GM13977 (cell line): Measurements from ENCODE around the gene MESD.

ENCODE experiments used
- DNase-seq: peaks from one replicate; pipeline ENCODE4 v3.0.0; 2012; ENCODE audit warnings: low spot score
- in situ Hi-C: fragments of 300-500 bp; cut with MboI; formaldehyde crosslinking; loops from one replicate; pipeline ENCODE4 v1.12.0; 2022; ENCODE audit warnings: low sequenced_read_pairs, low pct_unique_long_range_greater_than_20kb, mixed read lengths, inconsistent platforms; ENCODE audit not compliant: unreplicated experiment
- TF ChIP-seq, protein P1 (sequence below): IDR thresholded peaks from 2 replicates; pipeline ENCODE4 v1.5.1; 2012; ENCODE audit warnings: mild to moderate bottlenecking, control low read depth; ENCODE audit not compliant: insufficient read depth; ENCODE audit errors: extremely low read depth, missing control alignments

The MESD gene

DNA sequence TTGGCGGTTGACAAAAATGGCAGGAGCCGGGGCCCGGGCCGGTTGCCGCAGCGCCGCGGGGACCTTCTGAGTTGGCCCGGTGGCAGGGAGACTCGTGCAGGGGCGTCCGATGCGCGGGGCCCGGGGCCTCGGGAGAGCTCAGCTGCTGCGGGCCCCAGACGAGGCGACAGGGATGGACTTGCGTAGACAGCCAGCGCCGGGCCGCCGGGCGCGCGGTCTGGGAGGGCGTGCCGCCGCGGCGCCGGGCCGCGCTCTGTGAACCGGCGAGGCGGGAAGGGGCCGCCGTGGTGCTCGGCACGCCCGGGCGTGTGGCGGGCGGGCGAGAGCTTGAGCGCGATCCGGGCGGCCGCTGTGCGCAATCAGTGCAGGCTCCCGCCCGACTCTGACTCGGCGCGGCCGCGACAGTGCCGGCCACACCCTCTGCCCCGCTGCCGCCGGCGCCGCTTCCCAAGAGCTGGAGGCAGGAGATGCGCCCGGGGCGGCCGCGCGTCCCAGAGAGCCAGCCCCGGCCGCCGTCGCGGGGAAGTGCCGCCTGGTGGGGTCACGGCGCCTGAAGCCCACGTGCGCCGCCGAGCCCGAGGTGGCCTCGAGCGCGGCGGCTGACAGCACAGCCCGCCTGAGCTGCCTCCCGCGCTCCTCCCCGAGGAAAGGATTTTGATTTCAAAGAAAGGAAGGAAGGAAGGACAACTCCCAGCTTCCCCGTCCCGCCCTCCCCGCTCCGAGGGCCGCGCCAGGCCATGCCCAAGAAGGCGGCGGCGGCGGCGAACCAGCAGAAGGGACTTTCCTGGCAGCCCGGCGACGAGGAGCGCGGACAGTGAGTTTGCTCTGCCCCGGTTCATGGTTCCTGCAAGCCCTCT lies 11.8 kb upstream of the MESD start:
- peak; percentile 80 for DNase-seq
- TF ChIP-seq, protein P1, sequence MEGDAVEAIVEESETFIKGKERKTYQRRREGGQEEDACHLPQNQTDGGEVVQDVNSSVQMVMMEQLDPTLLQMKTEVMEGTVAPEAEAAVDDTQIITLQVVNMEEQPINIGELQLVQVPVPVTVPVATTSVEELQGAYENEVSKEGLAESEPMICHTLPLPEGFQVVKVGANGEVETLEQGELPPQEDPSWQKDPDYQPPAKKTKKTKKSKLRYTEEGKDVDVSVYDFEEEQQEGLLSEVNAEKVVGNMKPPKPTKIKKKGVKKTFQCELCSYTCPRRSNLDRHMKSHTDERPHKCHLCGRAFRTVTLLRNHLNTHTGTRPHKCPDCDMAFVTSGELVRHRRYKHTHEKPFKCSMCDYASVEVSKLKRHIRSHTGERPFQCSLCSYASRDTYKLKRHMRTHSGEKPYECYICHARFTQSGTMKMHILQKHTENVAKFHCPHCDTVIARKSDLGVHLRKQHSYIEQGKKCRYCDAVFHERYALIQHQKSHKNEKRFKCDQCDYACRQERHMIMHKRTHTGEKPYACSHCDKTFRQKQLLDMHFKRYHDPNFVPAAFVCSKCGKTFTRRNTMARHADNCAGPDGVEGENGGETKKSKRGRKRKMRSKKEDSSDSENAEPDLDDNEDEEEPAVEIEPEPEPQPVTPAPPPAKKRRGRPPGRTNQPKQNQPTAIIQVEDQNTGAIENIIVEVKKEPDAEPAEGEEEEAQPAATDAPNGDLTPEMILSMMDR: no peak
- in situ Hi-C loops: no loop called here

DNA sequence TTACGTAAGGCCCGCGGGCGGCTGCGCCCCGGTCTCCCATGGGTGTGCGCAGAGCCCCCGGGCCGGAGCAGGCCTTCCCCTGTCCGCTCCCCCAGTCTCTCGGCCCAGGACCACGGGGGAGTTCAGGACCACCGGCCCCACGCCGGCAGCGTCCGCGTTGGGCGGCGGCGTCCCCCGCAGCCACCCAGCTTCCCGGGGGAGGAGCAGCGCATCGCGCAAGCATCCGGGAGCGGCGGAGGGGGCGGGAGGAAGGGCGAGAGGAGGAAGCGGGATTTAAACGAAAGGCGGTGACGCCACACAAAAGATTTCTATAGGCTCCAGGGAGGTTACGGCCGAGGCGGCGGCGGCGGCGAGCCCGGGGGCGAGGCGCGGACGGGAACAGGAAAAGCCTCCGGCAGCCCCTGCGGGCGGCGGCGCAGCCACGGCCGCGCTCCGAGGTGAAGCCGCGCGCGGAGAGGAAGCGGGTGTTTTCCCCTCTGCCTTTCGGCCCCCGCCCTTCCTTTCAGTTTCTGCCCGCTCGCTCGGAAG lies 11.1 kb upstream of the MESD start, which contains the start of gene TLNRD1:
TSS of gene TLNRD1 (plus strand) at position 300 of the 528 bp plus-strand sequence. CDS start 1,349 bp downstream, outside the sequence.
- in situ Hi-C loops: no loop called here
- DNase-seq: peak; percentile 92
- TF ChIP-seq, protein P1: no peak

DNA sequence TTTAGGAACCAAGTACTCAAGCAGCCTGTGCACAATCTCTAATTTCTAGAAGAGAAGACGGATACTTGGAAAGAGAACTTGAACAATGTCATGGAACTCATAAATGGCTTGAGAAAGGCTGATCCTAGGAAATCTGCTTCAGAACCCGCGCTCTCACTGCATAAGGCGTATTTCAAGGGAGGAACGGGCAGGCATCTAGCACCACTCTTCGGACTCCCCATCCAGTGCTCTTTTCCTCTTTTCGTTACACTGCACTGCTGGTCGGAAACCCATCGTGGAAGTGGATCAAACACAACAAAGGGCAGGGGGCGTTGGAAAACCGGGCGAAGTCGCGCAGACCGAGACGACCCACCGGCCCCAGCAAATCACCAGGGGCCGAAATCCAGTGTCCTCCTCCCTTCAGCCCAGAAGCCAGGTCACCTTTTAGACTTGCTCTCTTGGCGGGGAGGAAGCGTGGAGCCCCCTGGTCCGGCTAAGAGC lies 10.6 kb upstream of the MESD start:
- in situ Hi-C loops: no loop called here
- DNase-seq: no peak
- TF ChIP-seq, protein P1: no peak

DNA sequence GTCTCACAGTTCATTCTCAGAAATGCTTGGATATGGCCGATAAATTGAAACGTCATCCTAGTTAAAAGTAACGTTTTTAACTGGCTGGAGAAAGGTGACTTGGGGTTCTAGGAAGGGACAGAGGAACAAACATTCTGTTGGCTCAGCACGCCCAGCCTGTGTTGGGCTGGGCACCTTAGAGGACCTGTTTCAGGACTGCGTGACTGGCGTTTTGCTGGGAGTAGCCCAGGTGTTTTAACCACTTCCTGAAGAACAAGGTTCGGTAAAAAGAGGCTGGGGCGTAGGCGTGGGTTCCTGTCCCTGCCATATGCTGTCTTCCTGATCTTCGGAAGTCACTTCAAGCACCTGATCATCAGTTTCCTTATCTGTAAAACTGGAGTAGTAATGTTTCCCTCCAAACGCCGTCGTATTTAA lies 10.0 kb upstream of the MESD start:
- TF ChIP-seq, protein P1: no peak
- in situ Hi-C loops: loop anchor here (10.0 to 25.0 kb wide), 2 partner anchors 105 to 288 kb away; no protein-coding TSS in a partner anchor
- DNase-seq: peak; percentile 40

DNA sequence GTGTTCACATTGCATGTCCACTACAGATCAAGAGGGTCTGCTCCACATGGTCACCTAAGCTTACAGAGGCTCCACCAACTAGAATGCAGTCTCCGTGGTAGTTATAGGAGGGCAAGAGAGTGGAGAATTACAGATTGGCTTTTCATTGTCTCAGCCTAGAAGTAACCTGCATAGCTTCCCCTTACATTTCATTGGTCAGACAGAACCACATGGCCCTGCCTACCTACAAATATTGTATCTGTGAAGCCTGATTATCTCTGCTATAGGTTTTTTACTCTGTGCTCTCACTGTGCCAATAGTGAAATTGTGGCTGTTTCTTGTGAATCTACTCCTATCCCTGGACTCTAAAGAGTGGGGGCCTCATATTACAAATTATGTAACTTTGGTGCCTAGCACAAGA lies 8.6 kb upstream of the MESD start:
- in situ Hi-C loops: loop anchor here (10.0 to 25.0 kb wide), 2 partner anchors 107 to 289 kb away; no protein-coding TSS in a partner anchor
- DNase-seq: no peak
- TF ChIP-seq, protein P1: no peak

DNA sequence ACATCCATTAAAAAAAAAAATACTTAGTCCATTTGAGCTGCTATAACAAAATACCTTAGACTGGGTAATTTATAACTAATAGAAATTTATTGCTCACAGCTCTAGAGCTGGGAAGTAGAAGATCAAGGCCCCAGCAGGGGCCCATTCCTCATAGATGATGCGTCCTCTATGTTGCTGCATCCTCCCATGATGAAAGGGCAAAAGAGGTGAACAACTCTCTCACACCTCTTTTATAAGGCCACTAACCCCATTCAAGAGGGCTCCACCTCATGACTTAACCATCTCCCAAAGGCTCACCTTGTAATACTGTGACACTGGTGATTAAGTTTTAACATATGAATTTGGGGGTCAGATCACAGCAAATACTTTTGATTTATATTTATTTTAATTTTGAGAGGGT lies 8.1 kb upstream of the MESD start:
- in situ Hi-C loops: loop anchor here (10.0 to 25.0 kb wide), 2 partner anchors 107 to 290 kb away; no protein-coding TSS in a partner anchor
- TF ChIP-seq, protein P1: no peak
- DNase-seq: no peak
